ENCODE data around the gene TDRD7.

GRCh38 chr9:97502222-97502983, 90.5 kb downstream of the TDRD7 start:
- TF ChIP-seq POLR2A (IDR thresholded peaks at IDR 0.05) = no peak
- TF ChIP-seq CTCF (IDR thresholded peaks at IDR 0.05) = peak in 1 of 4 experiments; percentile 5
